SK-N-SH (cell line): ENCODE data around the gene TRIM9. TPM values are rescaled to one million over a fixed set of nuclear protein-coding genes. Genes with fewer than 3 reads are reported as not detected.

Experiments used
- CTCF ChIA-PET: fragments of 300-600, 350-600 bp; formaldehyde crosslinking; extraction: SDS; loops from one replicate; lab custom pipeline; 2021; lab: Yijun Ruan, JAX
- POLR2A ChIA-PET: fragments of 350-600 bp; sonication (Branson Sonifier 250); formaldehyde crosslinking; extraction: SDS; loops from one replicate; lab custom pipeline; 2020; ENCODE audit warnings: antibody characterized with exemption, inconsistent platforms; lab: Yijun Ruan, JAX
- DNase-seq: peaks from one replicate; pipeline ENCODE4 v3.0.0; 2012
- H2AFZ ChIP-seq: fragments of 200-600 bp; sonication (generic); 2 replicates; pipeline ENCODE4 v1.8.1; 2016; ENCODE audit warnings: antibody characterized with exemption, mild to moderate bottlenecking, low read depth
- H3F3A ChIP-seq: fragments of 200-600 bp; sonication (generic); replicated peaks from 2 replicates; pipeline ENCODE3; 2016; ENCODE audit warnings: antibody characterized with exemption, mild to moderate bottlenecking; ENCODE audit not compliant: insufficient read depth
- H3K27ac ChIP-seq, 2 experiments: fragments of 200-500 bp in 1 of 2; fragments of 200-600 bp in 1 of 2; sonication (Bioruptor generic) in 1 of 2; sonication (generic), shearing (Covaris generic) in 1 of 2; 2 replicates each; pipeline versions ENCODE4 v1.5.1 to v1.6.1; 2014 to 2016; ENCODE audit warnings: low read depth in 2 of 2, inconsistent platforms in 1 of 2, low read length in 1 of 2, mild to moderate bottlenecking in 1 of 2, mixed read lengths in 1 of 2
- H3K27me3 ChIP-seq: fragments of 200-600 bp; sonication (generic), shearing (Covaris generic); 2 replicates; pipeline ENCODE4 v1.6.1; 2016; ENCODE audit warnings: mixed run types; ENCODE audit not compliant: insufficient read depth
- H3K36me3 ChIP-seq, 2 experiments: fragments of 200-500 bp in 1 of 2; fragments of 200-600 bp in 1 of 2; sonication (Bioruptor generic) in 1 of 2; sonication (generic) in 1 of 2; replicated peaks in 1 of 2; 2 replicates each; pipeline versions ENCODE3 to v1.5.1; 2014 to 2016; ENCODE audit warnings: low read length in 1 of 2, mild to moderate bottlenecking in 1 of 2; ENCODE audit not compliant: insufficient read depth in 2 of 2, control insufficient read depth in 1 of 2
- H3K4me1 ChIP-seq, 2 experiments: fragments of 200-500 bp in 1 of 2; fragments of 200-600 bp in 1 of 2; sonication (Bioruptor generic) in 1 of 2; sonication (generic), shearing (Covaris generic) in 1 of 2; 2 replicates each; pipeline versions ENCODE4 v1.5.1 to v1.6.1; 2014 to 2016; ENCODE audit warnings: low read depth in 1 of 2, low read length in 1 of 2, mixed run types in 1 of 2; ENCODE audit not compliant: insufficient read depth in 2 of 2, control insufficient read depth in 1 of 2
- H3K4me2 ChIP-seq: fragments of 200-600 bp; sonication (generic), shearing (Covaris generic); 2 replicates; pipeline ENCODE4 v1.6.1; 2017; ENCODE audit warnings: mixed run types
- H3K4me3 ChIP-seq, 2 experiments: fragments of 200-500 bp in 1 of 2; fragments of 200-600 bp in 1 of 2; sonication (Bioruptor generic) in 1 of 2; sonication (generic), shearing (Covaris generic) in 1 of 2; 2 replicates each; pipeline versions ENCODE4 v1.5.1 to v1.8.1; 2014 to 2016; ENCODE audit warnings: low read depth in 2 of 2, inconsistent platforms in 1 of 2, low read length in 1 of 2, mild to moderate bottlenecking in 1 of 2, mixed read lengths in 1 of 2, moderate library complexity in 1 of 2
- H3K79me2 ChIP-seq: fragments of 200-600 bp; sonication (generic); 2 replicates; pipeline ENCODE4 v1.8.1; 2017; ENCODE audit warnings: mild to moderate bottlenecking; ENCODE audit not compliant: insufficient read depth
- H3K9ac ChIP-seq: fragments of 200-600 bp; sonication (generic); 2 replicates; pipeline ENCODE4 v1.6.1; 2017; ENCODE audit warnings: mixed run types
- H3K9me2 ChIP-seq: fragments of 200-600 bp; sonication (generic); 2 replicates; pipeline ENCODE4 v1.6.1; 2017; ENCODE audit warnings: mixed run types
- H3K9me3 ChIP-seq: fragments of 200-600 bp; sonication (generic); 2 replicates; pipeline ENCODE4 v1.6.1; 2017; ENCODE audit warnings: mixed run types, mild to moderate bottlenecking, moderate library complexity
- H4K20me1 ChIP-seq: fragments of 200-600 bp; sonication (generic); 2 replicates; pipeline ENCODE4 v1.6.1; 2017; ENCODE audit warnings: mild to moderate bottlenecking, mixed run types; ENCODE audit not compliant: insufficient read depth
- EP300 ChIP-seq, 2 experiments: IDR thresholded peaks; 2 replicates each; pipeline versions ENCODE4 v1.4.0 to v1.6.1; 2012; ENCODE audit warnings: borderline replicate concordance in 1 of 2, low read depth in 1 of 2, low read length in 1 of 2
- EZH2phosphoT487 ChIP-seq: fragments of 200-600 bp; sonication (generic); IDR thresholded peaks from 2 replicates; pipeline ENCODE4 v1.6.1; 2017; ENCODE audit warnings: low read depth, mixed run types, mild to moderate bottlenecking, antibody characterized with exemption, moderate library complexity, borderline replicate concordance
- FOSL2 ChIP-seq: IDR thresholded peaks from 2 replicates; pipeline ENCODE4 v1.4.0; 2012; ENCODE audit warnings: low read depth, mild to moderate bottlenecking, moderate library complexity, borderline replicate concordance
- MEF2A ChIP-seq: IDR thresholded peaks from 2 replicates; pipeline ENCODE4 v1.4.0; 2012; ENCODE audit warnings: low read depth, borderline replicate concordance
- NFIC ChIP-seq: IDR thresholded peaks from 2 replicates; pipeline ENCODE4 v1.4.0; 2012; ENCODE audit warnings: borderline replicate concordance
- PBX3 ChIP-seq: IDR thresholded peaks from 2 replicates; pipeline ENCODE4; 2012
- RAD21 ChIP-seq: IDR thresholded peaks from 2 replicates; pipeline ENCODE4 v1.6.1; 2012; ENCODE audit warnings: mild to moderate bottlenecking, low read length
- REST ChIP-seq: IDR thresholded peaks from 2 replicates; pipeline ENCODE4 v1.6.1; 2012; ENCODE audit warnings: mild to moderate bottlenecking, low read depth, low read length, moderate library complexity
- RFX5 ChIP-seq: IDR thresholded peaks from 2 replicates; pipeline ENCODE4 v1.6.1; 2012; ENCODE audit warnings: mild to moderate bottlenecking, improper control_type of control experiment, low read length
- SMC3 ChIP-seq: IDR thresholded peaks from 2 replicates; pipeline ENCODE4 v1.6.1; 2012; ENCODE audit warnings: low read depth, low read length, improper control_type of control experiment
- TAF1 ChIP-seq: IDR thresholded peaks from 2 replicates; pipeline ENCODE4 v1.6.1; 2012; ENCODE audit warnings: low read depth, mild to moderate bottlenecking, low read length, moderate library complexity, borderline replicate concordance
- TEAD4 ChIP-seq: IDR thresholded peaks from 2 replicates; pipeline ENCODE4 v1.4.0; 2012; ENCODE audit warnings: mild to moderate bottlenecking, borderline replicate concordance; ENCODE audit not compliant: insufficient read depth
- USF1 ChIP-seq: IDR thresholded peaks from 2 replicates; pipeline ENCODE4 v1.4.0; 2012; ENCODE audit warnings: low read depth, borderline replicate concordance
- WGBS: methylation state at CpG from one replicate; pipeline ENCODE4 v1.1.6; 2017; ENCODE audit warnings: low lambda C conversion rate; 5-methylcytosine and 5-hydroxymethylcytosine counted together
- polyA plus RNA-seq, 3 experiments: library from polyadenylated mRNA; depleted of rRNA; stranded (reverse); fragments of >200 nt; gene quantifications; 2 replicates each; pipeline ENCODE4 v1.2.3, GENCODE V29; 2012

Gene TRIM9
- polyA plus RNA-seq, 1 of the 3 experiments (the other 2 are of a cell fraction): 3.9 TPM

- no peak for TF ChIP-seq REST
- no peak for TF ChIP-seq NFIC
- no peak for TF ChIP-seq MEF2A
- no peak for TF ChIP-seq FOSL2
- no peak for TF ChIP-seq TAF1
- TF ChIP-seq RFX5: no peak
- TF ChIP-seq SMC3: no peak
Measured at GRCh38 chr14:50929506-50929905, 165.4 kb downstream of the TRIM9 start (continued).

- Histone ChIP-seq H3K9me2 (no peaks in the 10 kb centered on the region), H3K79me2 (no peaks in the 10 kb centered on the region), H3K4me3 (no peak overlapping the region), H3K27me3 (no peaks in the 10 kb centered on the region), H3F3A (no peaks in the 10 kb centered on the region), H3K36me3 (peaks cover 27 to 45% of the 10 kb centered on the region in 2 experiments), H3K9me3 (no peaks in the 10 kb centered on the region), H3K9ac (no peak overlapping the region), H3K4me2 (no peak overlapping the region), H2AFZ (no peak overlapping the region), H4K20me1 (no peaks in the 10 kb centered on the region), H3K27ac (no peak overlapping the region), H3K4me1 (peaks cover 0 to 11% of the 10 kb centered on the region in 2 experiments; a peak in 2 of 4 replicates)
- TF ChIP-seq TEAD4 (no peak), PBX3 (no peak), NFIC (no peak), EP300 (IDR thresholded peaks at IDR 0.05; ENCODE audit: borderline replicate concordance in 1 of 2, low read depth in 1 of 2, low read length in 1 of 2) (no peak), RAD21 (no peak), USF1 (no peak), SMC3 (no peak), EZH2phosphoT487 (no peak)
- DNase-seq: no peak
- ChIA-PET POLR2A (no interaction called here), CTCF (no interaction called here)
- WGBS: 94% methylated on average over 6 of the region's 6 CpGs
Measured at GRCh38 chr14:50928002-50928635, 166.8 kb downstream of the TRIM9 start.
